Heart right ventricle (tissue), 16 donors: Measurements from ENCODE around the gene IQCC. TPM values are rescaled to one million over a fixed set of nuclear protein-coding genes. Genes with fewer than 3 reads are reported as not detected.

Experiments
- ATAC-seq, 8 donors: fragments of 200-7000 bp; cut with Tn5 transposase; one replicate each; pipeline ENCODE4 v1.9.1; 2020; ENCODE audit warnings: mild to moderate bottlenecking in 8 of 8, moderate library complexity in 8 of 8, moderate number of reproducible peaks in 1 of 8
- DNase-seq, 2 donors: peaks; one replicate each; pipeline ENCODE4 v3.0.0-alpha.2; 2020
- H3K27ac ChIP-seq, 10 donors: fragments of 200-600 bp; sonication (generic) in 2 of 10; one replicate each; pipeline versions ENCODE4 v1.5.0 to v1.8.0; 2020 to 2022; ENCODE audit warnings: mild to moderate bottlenecking in 3 of 10
- H3K27me3 ChIP-seq, 7 donors: fragments of 200-600 bp; one replicate each; pipeline ENCODE4 v1.8.0; 2021 to 2022; ENCODE audit warnings: mild to moderate bottlenecking in 2 of 7
- H3K36me3 ChIP-seq, 9 donors: fragments of 200-600 bp; sonication (generic) in 1 of 9; one replicate each; pipeline versions ENCODE4 v1.5.0 to v1.8.0; 2020 to 2022; ENCODE audit warnings: mild to moderate bottlenecking in 2 of 9
- H3K4me1 ChIP-seq, 9 donors: fragments of 200-600 bp; sonication (generic) in 1 of 9; one replicate each; pipeline versions ENCODE4 v1.5.0 to v1.8.0; 2020 to 2022; ENCODE audit warnings: mild to moderate bottlenecking in 4 of 9
- H3K4me3 ChIP-seq, 10 donors: fragments of 200-600 bp; sonication (generic) in 2 of 10; one replicate each; pipeline versions ENCODE4 v1.5.0 to v1.8.0; 2020 to 2022; ENCODE audit warnings: mild to moderate bottlenecking in 7 of 10, moderate library complexity in 2 of 10
- H3K9me3 ChIP-seq, 11 donors: fragments of 200-600 bp in 10 of 11; sonication (generic) in 2 of 11; one replicate each; pipeline versions ENCODE4 v1.5.0 to v1.8.0; 2013 to 2022; ENCODE audit warnings: mild to moderate bottlenecking in 2 of 11, control low read depth in 1 of 11, moderate library complexity in 1 of 11
- CTCF ChIP-seq, 9 donors: fragments of 200-600 bp; sonication (generic) in 2 of 9; IDR thresholded peaks; one replicate each; pipeline versions ENCODE4 v1.5.0 to v1.8.0; 2021 to 2022; ENCODE audit warnings: antibody characterized with exemption in 9 of 9, mild to moderate bottlenecking in 5 of 9, moderate library complexity in 1 of 9
- WGBS, 2 donors: extraction: QIAGEN DNeasy Blood & Tissue Kit; methylation state at CpG; one replicate each; pipeline ENCODE4 v1.1.7; 2013; ENCODE audit warnings: inconsistent platforms in 1 of 2; 5-methylcytosine and 5-hydroxymethylcytosine counted together
- intact Hi-C, 10 donors: fragments of 100-400 bp; cut with DNase I; formaldehyde crosslinking; loops; one replicate each; pipeline versions ENCODE4 v1.11.1 to v1.14.2; 2022
- polyA plus RNA-seq, 2 donors: library from polyadenylated mRNA; stranded (reverse); fragments of 200-250 nt; gene quantifications; one replicate each; pipeline ENCODE4 v1.2.3, GENCODE V29; 2013
- total RNA-seq, 10 donors: library from RNA; stranded (reverse); fragmentation: NEBNext Ultra II Directional in 3 of 10; extraction: Animal tissue kit (Norgen Biotek cat#: 25700) in 3 of 10; gene quantifications; one replicate each; pipeline versions ENCODE4 v1.2.1 to v1.2.4, GENCODE V29; 2021 to 2023
- donor health status: Arrhythmogenic right ventricular cardiomyopathy.
- donor health status: ischemic (EF 13 %, LVEDD 7.1; RV severe dilation, severe dysfunction).
- donor health status: healthy with polysubstance abuse.
- donor health status: DM: no; HTN: yes; CAD: no.
- donor health status: DM: no; HTN: no; CAD: no.
- donor health status: ischemic (EF 25% LVEDD 6.9; RV normal size, moderate dysfunction).
- donor health status: ischemic (EF 25% LVEDD 5.7; RV mildly dilated, moderate dysfunction).
- donor health status: healthy.
- donor health status: DM: yes; HTN: yes; CAD: no.
- donor health status: Ischemic cardiomyopathy.
- donor health status: ischemic (EF 35%, LVEDD 5.7; RV mildly dilated, moderate dysfunction).
- donor health status: nonischemic (EF 11% LVEDD 7.7; RV severe dilation, severe dysfunction).
- donor health status: DM: yes; HTN: yes; CAD: no.
- donor health status: PGD.
- donor health status: ischemic (EF 29% LVEDD 5.4; RV normal size, mild dysfunction).
- donor health status: nonischemic (EF 23%, LVEDD 6.1; RV moderate dilation, normal function).

IQCC gene
- total and polyA plus RNA-seq, 12 donors: 0.34 to 2.0 (median 0.90) TPM

GRCh38 chr1:32221581-32221979 is 16.1 kb downstream of the IQCC start:
- TF ChIP-seq CTCF (IDR thresholded peaks at IDR 0.05): no peak
- intact Hi-C loops: loop anchor here in 6 of 10 donors (5.0 to 10.0 kb wide), 3 partner anchors 91 to 103 kb away; no protein-coding TSS in a partner anchor
- Histone ChIP-seq H3K4me1 (peaks cover 5 to 36% (median 28%) of the 10 kb centered on the region in 9 donors), H3K27me3 (no peaks in the 10 kb centered on the region), H3K9me3 (no peaks in the 10 kb centered on the region), H3K27ac (peak overlapping the region in 9 of 10 donors; percentile 76 to 95 (median 91)), H3K4me3 (peak overlapping the region; percentile 65 to 94 (median 84)), H3K36me3 (peaks cover 0 to 72% (median 18%) of the 10 kb centered on the region in 9 donors)
- ATAC-seq (no peak), DNase-seq (no peak)
- WGBS, 2 donors: 8% methylated on average over 13 of the region's 13 CpGs

- Histone ChIP-seq H3K4me3 (peak within 1 kb of the TSS; percentile 65 to 94 (median 84)), H3K36me3 (peaks cover 0 to 72% (median 20%) of the 10 kb centered on the region in 9 donors), H3K27ac (peak within 1 kb of the TSS; percentile 69 to 95 (median 90)), H3K9me3 (no peaks in the 10 kb centered on the region), H3K27me3 (no peaks in the 10 kb centered on the region), H3K4me1 (peaks cover 5 to 36% (median 28%) of the 10 kb centered on the region in 9 donors)
- peak; percentile 91 to 97 (median 96) for ATAC-seq
- TF ChIP-seq CTCF (IDR thresholded peaks at IDR 0.05): no peak
- 0% methylated on average over 46 of the region's 46 CpGs for WGBS, 2 donors
- DNase-seq: peak; percentile 88 to 95
- intact Hi-C loops: loop anchor here in 6 of 10 donors (5.0 to 10.0 kb wide), 3 partner anchors 90 to 103 kb away; no protein-coding TSS in a partner anchor
Observed at GRCh38 chr1:32221980-32222755, 16.7 kb downstream of the IQCC start, which contains the start of the genes EIF3I and TMEM234. Gene EIF3I, plus strand, starts transcription at chr1:32222407. Its CDS starts 35 bp downstream, at chr1:32222442. Gene TMEM234, minus strand, starts transcription at chr1:32222353. Its CDS starts 31 bp downstream, at chr1:32222322.

- peaks cover 0 to 72% (median 31%) of the 10 kb centered on the region in 9 donors for H3K36me3 ChIP-seq
- peak overlapping the region in 8 of 10 donors; percentile 76 to 95 (median 92) for H3K27ac ChIP-seq
- peak overlapping the region in 4 of 10 donors; percentile 77 to 84 (median 82) for H3K4me3 ChIP-seq
- H3K4me1 ChIP-seq: peaks cover 5 to 36% (median 28%) of the 10 kb centered on the region in 9 donors
- 56 to 65% methylated on average over 3 of the region's 3 CpGs for WGBS, 2 donors
- DNase-seq (no peak), ATAC-seq (peak in 2 of 8 donors; percentile 22 to 41)
- TF ChIP-seq CTCF (IDR thresholded peaks at IDR 0.05): peak in 4 of 9 donors; percentile 17 to 34 (median 30)
- H3K27me3 ChIP-seq: no peaks in the 10 kb centered on the region
- no peaks in the 10 kb centered on the region for H3K9me3 ChIP-seq
- intact Hi-C loops: loop anchor here in 6 of 10 donors (5.0 to 10.0 kb wide), 3 partner anchors 89 to 101 kb away; no protein-coding TSS in a partner anchor
Observed at GRCh38 chr1:32223683-32224082, 18.2 kb downstream of the IQCC start.

- Histone ChIP-seq H3K27ac (peak overlapping the region in 3 of 10 donors; percentile 91 to 93 (median 92)), H3K4me1 (peaks cover 5 to 36% (median 28%) of the 10 kb centered on the region in 9 donors), H3K36me3 (peaks cover 0 to 72% (median 37%) of the 10 kb centered on the region in 9 donors), H3K4me3 (peak overlapping the region in 1 of 10 donors; percentile 80), H3K9me3 (no peaks in the 10 kb centered on the region), H3K27me3 (no peaks in the 10 kb centered on the region)
- intact Hi-C loops: loop anchor here in 6 of 10 donors (5.0 to 10.0 kb wide), 3 partner anchors 88 to 101 kb away; no protein-coding TSS in a partner anchor
- DNase-seq (no peak), ATAC-seq (no peak)
- WGBS, 2 donors: 85 to 88% methylated on average over 4 of the region's 4 CpGs
- no peak for TF ChIP-seq CTCF (IDR thresholded peaks at IDR 0.05)
Observed at GRCh38 chr1:32224285-32224684, 18.8 kb downstream of the IQCC start.
